Measurements from ENCODE around the gene CRIP1.

The CRIP1 gene

GRCh38 chr14:105474483-105475268, 12.0 kb upstream of the CRIP1 start, which contains the start of gene CRIP2:
CRIP2 (plus strand) TSS chr14:105474821; CDS start chr14:105474863, 42 bp downstream.
- Histone ChIP-seq H3K4me1 (ENCODE audit: control insufficient read depth, low read depth, low read length) (peaks cover 4% of the 10 kb centered on the region), H3K9ac (ENCODE audit: low read length) (peak within 1 kb of the TSS; percentile 74), H3K4ac (ENCODE audit: low read depth, low read length) (no peak within 1 kb of the TSS), H2BK15ac (replicated peaks; ENCODE audit: low read depth) (no peak within 1 kb of the TSS), H3K4me3 (ENCODE audit: low read length) (peak within 1 kb of the TSS; percentile 53), H3K23ac (ENCODE audit: low read length) (peak within 1 kb of the TSS; percentile 80), H3K4me2 (ENCODE audit: low read length) (peak within 1 kb of the TSS; percentile 62), H2AK5ac (ENCODE audit: low read length) (no peak within 1 kb of the TSS), H4K5ac (ENCODE audit: low read length) (no peak within 1 kb of the TSS), H3K27me3 (ENCODE audit: insufficient read depth, low read length, poor library complexity) (peaks cover 3% of the 10 kb centered on the region), H3K18ac (ENCODE audit: low read length) (peak within 1 kb of the TSS; percentile 34), H3K56ac (ENCODE audit: low read length) (peak within 1 kb of the TSS; percentile 87), H2BK120ac (ENCODE audit: low read depth, low read length) (no peak within 1 kb of the TSS), H3K36me3 (ENCODE audit: control insufficient read depth, insufficient read depth, low read length) (no peaks in the 10 kb centered on the region), H2BK5ac (ENCODE audit: low read length) (no peak within 1 kb of the TSS), H3K79me1 (ENCODE audit: low read length) (no peaks in the 10 kb centered on the region), H3K79me2 (ENCODE audit: control insufficient read depth, insufficient read depth, low read length) (no peaks in the 10 kb centered on the region), H3K27ac (ENCODE audit: low read depth, low read length) (peak within 1 kb of the TSS; percentile 45), H4K8ac (ENCODE audit: low read depth, low read length) (no peak within 1 kb of the TSS)
- WGBS (ENCODE audit: extremely low coverage, insufficient coverage, low lambda C conversion rate) = no CpG with 5 or more reads among the region's 118 CpGs
- peak; percentile 54 for DNase-seq

- H2AK5ac ChIP-seq (ENCODE audit: low read length) = no peak overlapping the region
- H2BK5ac ChIP-seq (ENCODE audit: low read length) = no peak overlapping the region
- peaks cover 4% of the 10 kb centered on the region for H3K4me1 ChIP-seq (ENCODE audit: control insufficient read depth, low read depth, low read length)
- H3K36me3 ChIP-seq (ENCODE audit: control insufficient read depth, insufficient read depth, low read length) = no peaks in the 10 kb centered on the region
- peak overlapping the region; percentile 87 for H3K56ac ChIP-seq (ENCODE audit: low read length)
- no peak overlapping the region for H4K5ac ChIP-seq (ENCODE audit: low read length)
- peak overlapping the region; percentile 34 for H3K18ac ChIP-seq (ENCODE audit: low read length)
- DNase-seq = peak; percentile 84
- H3K9ac ChIP-seq (ENCODE audit: low read length) = peak overlapping the region; percentile 74
- H3K27ac ChIP-seq (ENCODE audit: low read depth, low read length) = peak overlapping the region; percentile 26
- H3K4me3 ChIP-seq (ENCODE audit: low read length) = peak overlapping the region; percentile 7
- H3K4me2 ChIP-seq (ENCODE audit: low read length) = peak overlapping the region; percentile 61
- H3K27me3 ChIP-seq (ENCODE audit: insufficient read depth, low read length, poor library complexity) = peaks cover 3% of the 10 kb centered on the region
- no CpG with 5 or more reads among the region's 48 CpGs for WGBS (ENCODE audit: extremely low coverage, insufficient coverage, low lambda C conversion rate)
- H3K4ac ChIP-seq (ENCODE audit: low read depth, low read length) = no peak overlapping the region
- H3K79me2 ChIP-seq (ENCODE audit: control insufficient read depth, insufficient read depth, low read length) = no peaks in the 10 kb centered on the region
- no peak overlapping the region for H4K8ac ChIP-seq (ENCODE audit: low read depth, low read length)
- H3K79me1 ChIP-seq (ENCODE audit: low read length) = no peaks in the 10 kb centered on the region
- no peak overlapping the region for H2BK120ac ChIP-seq (ENCODE audit: low read depth, low read length)
- no peak overlapping the region for H2BK15ac ChIP-seq (replicated peaks; ENCODE audit: low read depth)
- peak overlapping the region; percentile 80 for H3K23ac ChIP-seq (ENCODE audit: low read length)
These were observed 11.2 kb upstream of the CRIP1 start for GRCh38 chr14:105475269-105476096.

- Histone ChIP-seq H3K36me3 (ENCODE audit: control insufficient read depth, insufficient read depth, low read length) (no peaks in the 10 kb centered on the region), H3K18ac (ENCODE audit: low read length) (no peak overlapping the region), H3K4ac (ENCODE audit: low read depth, low read length) (no peak overlapping the region), H3K56ac (ENCODE audit: low read length) (peak overlapping the region; percentile 87), H4K8ac (ENCODE audit: low read depth, low read length) (no peak overlapping the region), H3K4me3 (ENCODE audit: low read length) (no peak overlapping the region), H3K23ac (ENCODE audit: low read length) (no peak overlapping the region), H3K79me2 (ENCODE audit: control insufficient read depth, insufficient read depth, low read length) (no peaks in the 10 kb centered on the region), H2BK5ac (ENCODE audit: low read length) (peak overlapping the region; percentile 70), H3K27me3 (ENCODE audit: insufficient read depth, low read length, poor library complexity) (peaks cover 3% of the 10 kb centered on the region), H2AK5ac (ENCODE audit: low read length) (peak overlapping the region; percentile 22), H3K4me1 (ENCODE audit: control insufficient read depth, low read depth, low read length) (peaks cover 8% of the 10 kb centered on the region), H3K27ac (ENCODE audit: low read depth, low read length) (peak overlapping the region; percentile 26), H2BK15ac (replicated peaks; ENCODE audit: low read depth) (no peak overlapping the region), H3K9ac (ENCODE audit: low read length) (peak overlapping the region; percentile 74), H4K5ac (ENCODE audit: low read length) (no peak overlapping the region), H2BK120ac (ENCODE audit: low read depth, low read length) (no peak overlapping the region), H3K4me2 (ENCODE audit: low read length) (peak overlapping the region; percentile 61), H3K79me1 (ENCODE audit: low read length) (no peaks in the 10 kb centered on the region)
- no peak for DNase-seq
- WGBS (ENCODE audit: extremely low coverage, insufficient coverage, low lambda C conversion rate) = no CpG with 5 or more reads among the region's 21 CpGs
These were observed 10.4 kb upstream of the CRIP1 start for GRCh38 chr14:105476097-105476830.

GRCh38 chr14:105476831-105477659, 9.6 kb upstream of the CRIP1 start:
- Histone ChIP-seq H3K18ac (ENCODE audit: low read length) (no peak overlapping the region), H2BK15ac (replicated peaks; ENCODE audit: low read depth) (no peak overlapping the region), H4K5ac (ENCODE audit: low read length) (no peak overlapping the region), H4K8ac (ENCODE audit: low read depth, low read length) (no peak overlapping the region), H2BK120ac (ENCODE audit: low read depth, low read length) (no peak overlapping the region), H3K9ac (ENCODE audit: low read length) (peak overlapping the region; percentile 74), H3K36me3 (ENCODE audit: control insufficient read depth, insufficient read depth, low read length) (no peaks in the 10 kb centered on the region), H3K79me1 (ENCODE audit: low read length) (no peaks in the 10 kb centered on the region), H3K23ac (ENCODE audit: low read length) (no peak overlapping the region), H2AK5ac (ENCODE audit: low read length) (peak overlapping the region; percentile 22), H3K4me1 (ENCODE audit: control insufficient read depth, low read depth, low read length) (peaks cover 9% of the 10 kb centered on the region), H3K27ac (ENCODE audit: low read depth, low read length) (no peak overlapping the region), H3K79me2 (ENCODE audit: control insufficient read depth, insufficient read depth, low read length) (no peaks in the 10 kb centered on the region), H3K4ac (ENCODE audit: low read depth, low read length) (no peak overlapping the region), H2BK5ac (ENCODE audit: low read length) (no peak overlapping the region), H3K4me3 (ENCODE audit: low read length) (no peak overlapping the region), H3K56ac (ENCODE audit: low read length) (peak overlapping the region; percentile 87), H3K27me3 (ENCODE audit: insufficient read depth, low read length, poor library complexity) (peaks cover 3% of the 10 kb centered on the region), H3K4me2 (ENCODE audit: low read length) (no peak overlapping the region)
- no peak for DNase-seq
- no CpG with 5 or more reads among the region's 16 CpGs for WGBS (ENCODE audit: extremely low coverage, insufficient coverage, low lambda C conversion rate)
